T47D (cell line): ENCODE results near the gene RMND5B.
"Not testable (repeated sequence)": the region's sequence is repeated elsewhere in the genome, so short reads cannot be mapped to it uniquely, and the experiment has no call there.

Source experiments
- DNase-seq, 2 experiments: peaks; one replicate each; pipeline versions ENCODE4 v3.0.0 to v3.0.0-alpha.2; 2011 to 2012; ENCODE audit warnings: low read depth in 1 of 2, low spot score in 1 of 2
- JUND ChIP-seq: IDR thresholded peaks from 2 replicates; pipeline ENCODE4 v1.6.1; 2012; ENCODE audit warnings: low read depth
- in situ Hi-C: cut with HindIII; loops from 2 replicates; pipeline ENCODE4 v1.10.0; 2016; ENCODE audit warnings: low sequenced_read_pairs, low pct_unique_long_range_greater_than_20kb

RMND5B gene

GRCh38 chr5:178130576-178131445 is at the start of gene RMND5B:
Gene RMND5B (plus strand): TSS chr5:178131014. CDS start chr5:178138120, 7,106 bp downstream.
- in situ Hi-C loops, result no loop called here
- DNase-seq, result peak; percentile 90 to 92
- no peak for TF ChIP-seq JUND

GRCh38 chr5:178081571-178082243 is 49.1 kb upstream of the RMND5B start:
- in situ Hi-C loops, result no loop called here
- peak in 1 of 2 experiments; percentile 69 for DNase-seq
- no peak for TF ChIP-seq JUND

- in situ Hi-C loops, result no loop called here
- DNase-seq, result no peak
- no peak for TF ChIP-seq JUND
Observed at GRCh38 chr5:178083922-178084321, 46.9 kb upstream of the RMND5B start.

- in situ Hi-C loops, result no loop called here
- no peak for DNase-seq
- TF ChIP-seq JUND, result no peak
Observed at GRCh38 chr5:178085316-178085715, 45.5 kb upstream of the RMND5B start.

GRCh38 chr5:178086266-178086665 is 44.5 kb upstream of the RMND5B start:
- in situ Hi-C loops, result no loop called here
- no peak for DNase-seq
- no peak for TF ChIP-seq JUND

GRCh38 chr5:178087199-178087598 is 43.6 kb upstream of the RMND5B start:
- DNase-seq, result not testable (repeated sequence)

GRCh38 chr5:178090856-178091255 is 40.0 kb upstream of the RMND5B start:
- TF ChIP-seq JUND, result no peak
- in situ Hi-C loops, result no loop called here
- DNase-seq, result peak in 1 of 2 experiments; percentile 37

More at GRCh38 chr5:178087199-178087598, 43.6 kb upstream of the RMND5B start:
- in situ Hi-C loops, result not testable (repeated sequence)

DNA sequence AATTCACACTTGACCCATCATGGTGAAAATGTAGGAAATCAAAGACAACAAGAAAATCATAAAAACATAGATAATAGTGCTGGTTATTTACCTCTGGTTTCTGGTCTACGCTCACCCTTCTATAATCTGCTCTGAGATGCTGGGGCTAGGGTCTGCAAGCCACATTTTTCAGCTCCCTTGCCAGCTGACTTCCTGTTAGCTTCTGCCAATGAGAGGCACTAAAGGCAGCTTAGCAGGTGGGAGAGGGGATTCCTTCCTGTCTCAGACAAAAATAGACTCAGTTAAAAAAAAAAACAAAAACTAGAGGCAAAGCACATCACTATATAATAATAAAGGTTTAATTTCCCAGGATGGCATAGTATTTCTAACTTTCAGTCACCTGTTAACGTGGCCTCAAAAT is 37.7 kb upstream of the RMND5B start:
- TF ChIP-seq JUND, result no peak
- no peak for DNase-seq
- in situ Hi-C loops, result no loop called here

GRCh38 chr5:178094345-178094744 is 36.5 kb upstream of the RMND5B start:
- DNase-seq, result no peak
- no peak for TF ChIP-seq JUND
- in situ Hi-C loops, result no loop called here

- TF ChIP-seq JUND, result no peak
- in situ Hi-C loops, result no loop called here
- DNase-seq, result no peak
Observed at GRCh38 chr5:178098685-178099084, 32.1 kb upstream of the RMND5B start.

GRCh38 chr5:178103612-178104011 is 27.2 kb upstream of the RMND5B start:
- in situ Hi-C loops, result no loop called here
- no peak for DNase-seq
- no peak for TF ChIP-seq JUND

GRCh38 chr5:178104492-178104891 is 26.3 kb upstream of the RMND5B start:
- no peak for TF ChIP-seq JUND
- DNase-seq, result no peak
- in situ Hi-C loops, result no loop called here

- in situ Hi-C loops, result no loop called here
- DNase-seq, result no peak
- TF ChIP-seq JUND, result no peak
Observed at GRCh38 chr5:178106086-178106485, 24.7 kb upstream of the RMND5B start.
